ENCODE measurements around the gene CALCOCO1.

DNA sequence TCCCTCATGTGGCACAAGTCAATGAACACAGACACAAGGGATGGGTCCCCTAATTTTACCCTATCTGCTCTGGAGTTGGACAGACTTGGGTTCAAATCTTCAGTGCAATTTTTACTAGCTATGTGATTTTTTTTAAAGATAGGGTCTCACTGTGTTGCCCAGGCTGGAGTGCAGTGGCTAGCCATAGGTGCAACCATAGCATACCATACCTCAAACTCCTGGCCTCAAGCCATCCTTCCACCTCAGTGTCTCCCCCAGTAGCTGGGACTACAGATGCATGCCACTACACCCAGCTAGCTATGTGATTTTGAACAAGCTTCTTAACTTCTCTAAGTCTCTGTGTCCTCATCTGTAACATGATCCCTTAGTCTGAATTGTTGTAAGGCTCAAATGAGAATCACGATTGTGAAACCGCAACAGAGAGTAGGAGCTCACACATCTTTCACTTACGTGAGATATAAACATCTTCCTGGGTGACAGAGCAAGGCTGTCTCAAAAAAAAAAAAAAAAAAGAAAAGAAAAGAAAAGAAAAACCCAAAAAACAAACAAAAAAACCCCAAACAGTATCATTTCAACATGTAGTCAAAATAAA, 4.7 kb downstream of the CALCOCO1 start:
- TF ChIP-seq, protein P1, sequence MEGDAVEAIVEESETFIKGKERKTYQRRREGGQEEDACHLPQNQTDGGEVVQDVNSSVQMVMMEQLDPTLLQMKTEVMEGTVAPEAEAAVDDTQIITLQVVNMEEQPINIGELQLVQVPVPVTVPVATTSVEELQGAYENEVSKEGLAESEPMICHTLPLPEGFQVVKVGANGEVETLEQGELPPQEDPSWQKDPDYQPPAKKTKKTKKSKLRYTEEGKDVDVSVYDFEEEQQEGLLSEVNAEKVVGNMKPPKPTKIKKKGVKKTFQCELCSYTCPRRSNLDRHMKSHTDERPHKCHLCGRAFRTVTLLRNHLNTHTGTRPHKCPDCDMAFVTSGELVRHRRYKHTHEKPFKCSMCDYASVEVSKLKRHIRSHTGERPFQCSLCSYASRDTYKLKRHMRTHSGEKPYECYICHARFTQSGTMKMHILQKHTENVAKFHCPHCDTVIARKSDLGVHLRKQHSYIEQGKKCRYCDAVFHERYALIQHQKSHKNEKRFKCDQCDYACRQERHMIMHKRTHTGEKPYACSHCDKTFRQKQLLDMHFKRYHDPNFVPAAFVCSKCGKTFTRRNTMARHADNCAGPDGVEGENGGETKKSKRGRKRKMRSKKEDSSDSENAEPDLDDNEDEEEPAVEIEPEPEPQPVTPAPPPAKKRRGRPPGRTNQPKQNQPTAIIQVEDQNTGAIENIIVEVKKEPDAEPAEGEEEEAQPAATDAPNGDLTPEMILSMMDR (IDR thresholded peaks at IDR 0.05 in 4 of 5, conservative IDR thresholded peaks at IDR 0.05 in 1 of 5), result no peak
- no peak for TF ChIP-seq POLR2A (IDR thresholded peaks at IDR 0.05)
